ENCODE results near the gene CACNA1S.

The CACNA1S gene

GRCh38 chr1:201008666-201009360 is 103.4 kb downstream of the CACNA1S start:
- DNase-seq: peak; percentile 42

GRCh38 chr1:201007481-201007880 is 104.7 kb downstream of the CACNA1S start:
- no peak for DNase-seq

GRCh38 chr1:201006450-201006849 is 105.8 kb downstream of the CACNA1S start:
- no peak for DNase-seq

GRCh38 chr1:201004732-201005131 is 107.5 kb downstream of the CACNA1S start:
- DNase-seq: no peak

GRCh38 chr1:201004154-201004553 is 108.1 kb downstream of the CACNA1S start:
- DNase-seq: no peak

- DNase-seq: no peak
Observed at GRCh38 chr1:201002510-201002909, 109.7 kb downstream of the CACNA1S start.

- DNase-seq: peak; percentile 85
Observed at GRCh38 chr1:201001962-201002361, 110.3 kb downstream of the CACNA1S start.

GRCh38 chr1:201000391-201000790 is 111.8 kb downstream of the CACNA1S start:
- DNase-seq: no peak

GRCh38 chr1:200999667-201000066 is 112.6 kb downstream of the CACNA1S start:
- DNase-seq: no peak

- DNase-seq: no peak
Observed at GRCh38 chr1:200998323-200998722, 113.9 kb downstream of the CACNA1S start.

GRCh38 chr1:200992382-200993048 is 119.7 kb downstream of the CACNA1S start:
- peak; percentile 98 for DNase-seq

GRCh38 chr1:200991097-200991614 is 121.1 kb downstream of the CACNA1S start:
- DNase-seq: no peak

- DNase-seq: no peak
Observed at GRCh38 chr1:200990114-200990513, 122.1 kb downstream of the CACNA1S start.
